Astrocyte (in vitro differentiated cells and primary cell): ENCODE measurements around the gene GLYR1.

ENCODE experiments used
- CTCF ChIP-seq: IDR thresholded peaks from 2 replicates; pipeline ENCODE4 v1.5.1; 2011; ENCODE audit warnings: low read depth, mild to moderate bottlenecking, inconsistent platforms, low read length, moderate library complexity; ENCODE audit not compliant: insufficient read depth
- EZH2 ChIP-seq: IDR thresholded peaks from 2 replicates; pipeline ENCODE4 v1.6.1; 2012; ENCODE audit warnings: mild to moderate bottlenecking, low read length, inconsistent platforms; ENCODE audit not compliant: insufficient read depth

- TF ChIP-seq CTCF (no peak), EZH2 (no peak)
These were observed 86.7 kb downstream of the GLYR1 start for GRCh38 chr16:4760221-4760910.
